Esophagus squamous epithelium (tissue), 4 donors: ENCODE measurements around the gene HELZ2.

Source experiments
- POLR2A ChIP-seq, 4 donors: fragments of 450-650 bp; IDR thresholded peaks; one replicate each; pipeline ENCODE4 v1.6.1; 2017; ENCODE audit warnings: antibody characterized with exemption in 4 of 4, mild to moderate bottlenecking in 4 of 4, moderate library complexity in 3 of 4
- TF ChIP-seq, protein P1 (sequence below), 6 experiments: fragments of 450-650 bp in 4 of 6; fragments of 200-600 bp in 2 of 6; sonication (generic) in 2 of 6; IDR thresholded peaks; one replicate each; pipeline ENCODE4 v1.5.1; 2016 to 2019; ENCODE audit warnings: antibody characterized with exemption in 6 of 6, mild to moderate bottlenecking in 4 of 6, moderate library complexity in 4 of 6

DNA sequence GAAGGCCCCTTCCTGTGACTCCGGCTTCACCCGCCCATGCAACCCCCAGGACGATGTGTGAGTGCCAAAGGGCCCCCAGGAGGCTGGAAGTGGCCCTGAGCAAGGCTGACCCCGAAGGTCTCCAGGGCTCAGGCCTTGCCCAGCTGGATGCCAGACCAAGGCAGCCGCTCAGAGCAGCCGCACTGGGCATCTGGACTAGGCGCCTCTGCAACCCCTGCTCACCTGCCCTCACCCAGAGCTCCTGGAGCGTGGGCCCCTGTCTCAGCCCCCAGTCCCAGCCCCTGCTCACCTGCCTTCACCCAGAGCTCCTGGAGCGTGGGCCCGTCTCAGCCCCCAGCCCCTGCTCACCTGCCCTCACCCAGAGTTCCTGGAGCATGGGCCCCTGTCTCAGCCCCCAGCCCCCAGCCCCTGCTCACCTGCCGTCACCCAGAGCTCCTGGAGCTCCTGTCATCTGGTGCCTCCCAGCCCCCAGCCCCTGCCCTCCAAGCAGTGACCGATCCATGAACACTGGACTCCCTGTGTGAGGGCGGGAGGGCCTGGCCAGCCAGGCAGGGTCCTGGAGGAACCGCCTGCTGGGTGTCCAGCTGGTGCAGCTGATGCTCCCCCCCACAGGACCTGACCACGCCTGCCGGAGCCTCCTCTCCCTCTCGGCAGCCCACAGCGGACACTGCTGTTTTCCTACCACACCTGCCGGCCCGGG is 27.6 kb downstream of the HELZ2 start:
- TF ChIP-seq, protein P1, sequence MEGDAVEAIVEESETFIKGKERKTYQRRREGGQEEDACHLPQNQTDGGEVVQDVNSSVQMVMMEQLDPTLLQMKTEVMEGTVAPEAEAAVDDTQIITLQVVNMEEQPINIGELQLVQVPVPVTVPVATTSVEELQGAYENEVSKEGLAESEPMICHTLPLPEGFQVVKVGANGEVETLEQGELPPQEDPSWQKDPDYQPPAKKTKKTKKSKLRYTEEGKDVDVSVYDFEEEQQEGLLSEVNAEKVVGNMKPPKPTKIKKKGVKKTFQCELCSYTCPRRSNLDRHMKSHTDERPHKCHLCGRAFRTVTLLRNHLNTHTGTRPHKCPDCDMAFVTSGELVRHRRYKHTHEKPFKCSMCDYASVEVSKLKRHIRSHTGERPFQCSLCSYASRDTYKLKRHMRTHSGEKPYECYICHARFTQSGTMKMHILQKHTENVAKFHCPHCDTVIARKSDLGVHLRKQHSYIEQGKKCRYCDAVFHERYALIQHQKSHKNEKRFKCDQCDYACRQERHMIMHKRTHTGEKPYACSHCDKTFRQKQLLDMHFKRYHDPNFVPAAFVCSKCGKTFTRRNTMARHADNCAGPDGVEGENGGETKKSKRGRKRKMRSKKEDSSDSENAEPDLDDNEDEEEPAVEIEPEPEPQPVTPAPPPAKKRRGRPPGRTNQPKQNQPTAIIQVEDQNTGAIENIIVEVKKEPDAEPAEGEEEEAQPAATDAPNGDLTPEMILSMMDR (IDR thresholded peaks at IDR 0.05), result no peak
- TF ChIP-seq POLR2A (IDR thresholded peaks at IDR 0.05), result no peak
